ENCODE measurements around the gene SFXN2. TPM values are rescaled to one million over a fixed set of nuclear protein-coding genes. Genes with fewer than 3 reads are reported as not detected.

The SFXN2 gene
- total and polyA plus RNA-seq, 2 experiments from 2014 or later: 5.7 to 6.2 TPM

DNA sequence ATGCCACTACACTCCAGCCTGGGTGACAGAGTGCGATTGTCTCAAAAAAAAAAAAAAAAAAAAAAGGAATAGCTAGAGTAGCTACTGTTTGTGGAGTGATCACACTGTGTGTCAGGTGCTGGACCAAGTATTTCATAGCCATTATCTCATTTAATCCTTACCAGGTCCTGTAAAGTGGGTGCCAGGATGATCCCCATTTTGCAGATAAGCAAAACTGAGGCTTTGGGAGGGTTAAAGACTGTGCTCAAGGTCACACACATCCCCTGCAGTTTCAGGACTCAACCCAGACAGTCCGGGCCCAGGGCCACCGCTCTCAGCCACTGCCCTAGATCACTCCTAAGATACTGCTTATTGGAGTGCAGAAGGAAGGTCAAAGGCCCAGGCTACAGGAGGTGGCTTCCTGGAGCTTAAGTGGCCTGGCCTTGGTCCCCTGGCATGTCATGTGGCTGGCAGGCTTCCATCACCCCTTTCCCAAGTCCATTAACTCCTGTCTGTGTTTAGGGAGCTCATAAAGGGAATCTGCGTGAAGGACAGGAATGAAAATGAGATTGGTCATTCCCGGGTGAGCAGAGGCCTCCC lies 16.9 kb downstream of the SFXN2 start (continued):
- TF ChIP-seq, protein P1, sequence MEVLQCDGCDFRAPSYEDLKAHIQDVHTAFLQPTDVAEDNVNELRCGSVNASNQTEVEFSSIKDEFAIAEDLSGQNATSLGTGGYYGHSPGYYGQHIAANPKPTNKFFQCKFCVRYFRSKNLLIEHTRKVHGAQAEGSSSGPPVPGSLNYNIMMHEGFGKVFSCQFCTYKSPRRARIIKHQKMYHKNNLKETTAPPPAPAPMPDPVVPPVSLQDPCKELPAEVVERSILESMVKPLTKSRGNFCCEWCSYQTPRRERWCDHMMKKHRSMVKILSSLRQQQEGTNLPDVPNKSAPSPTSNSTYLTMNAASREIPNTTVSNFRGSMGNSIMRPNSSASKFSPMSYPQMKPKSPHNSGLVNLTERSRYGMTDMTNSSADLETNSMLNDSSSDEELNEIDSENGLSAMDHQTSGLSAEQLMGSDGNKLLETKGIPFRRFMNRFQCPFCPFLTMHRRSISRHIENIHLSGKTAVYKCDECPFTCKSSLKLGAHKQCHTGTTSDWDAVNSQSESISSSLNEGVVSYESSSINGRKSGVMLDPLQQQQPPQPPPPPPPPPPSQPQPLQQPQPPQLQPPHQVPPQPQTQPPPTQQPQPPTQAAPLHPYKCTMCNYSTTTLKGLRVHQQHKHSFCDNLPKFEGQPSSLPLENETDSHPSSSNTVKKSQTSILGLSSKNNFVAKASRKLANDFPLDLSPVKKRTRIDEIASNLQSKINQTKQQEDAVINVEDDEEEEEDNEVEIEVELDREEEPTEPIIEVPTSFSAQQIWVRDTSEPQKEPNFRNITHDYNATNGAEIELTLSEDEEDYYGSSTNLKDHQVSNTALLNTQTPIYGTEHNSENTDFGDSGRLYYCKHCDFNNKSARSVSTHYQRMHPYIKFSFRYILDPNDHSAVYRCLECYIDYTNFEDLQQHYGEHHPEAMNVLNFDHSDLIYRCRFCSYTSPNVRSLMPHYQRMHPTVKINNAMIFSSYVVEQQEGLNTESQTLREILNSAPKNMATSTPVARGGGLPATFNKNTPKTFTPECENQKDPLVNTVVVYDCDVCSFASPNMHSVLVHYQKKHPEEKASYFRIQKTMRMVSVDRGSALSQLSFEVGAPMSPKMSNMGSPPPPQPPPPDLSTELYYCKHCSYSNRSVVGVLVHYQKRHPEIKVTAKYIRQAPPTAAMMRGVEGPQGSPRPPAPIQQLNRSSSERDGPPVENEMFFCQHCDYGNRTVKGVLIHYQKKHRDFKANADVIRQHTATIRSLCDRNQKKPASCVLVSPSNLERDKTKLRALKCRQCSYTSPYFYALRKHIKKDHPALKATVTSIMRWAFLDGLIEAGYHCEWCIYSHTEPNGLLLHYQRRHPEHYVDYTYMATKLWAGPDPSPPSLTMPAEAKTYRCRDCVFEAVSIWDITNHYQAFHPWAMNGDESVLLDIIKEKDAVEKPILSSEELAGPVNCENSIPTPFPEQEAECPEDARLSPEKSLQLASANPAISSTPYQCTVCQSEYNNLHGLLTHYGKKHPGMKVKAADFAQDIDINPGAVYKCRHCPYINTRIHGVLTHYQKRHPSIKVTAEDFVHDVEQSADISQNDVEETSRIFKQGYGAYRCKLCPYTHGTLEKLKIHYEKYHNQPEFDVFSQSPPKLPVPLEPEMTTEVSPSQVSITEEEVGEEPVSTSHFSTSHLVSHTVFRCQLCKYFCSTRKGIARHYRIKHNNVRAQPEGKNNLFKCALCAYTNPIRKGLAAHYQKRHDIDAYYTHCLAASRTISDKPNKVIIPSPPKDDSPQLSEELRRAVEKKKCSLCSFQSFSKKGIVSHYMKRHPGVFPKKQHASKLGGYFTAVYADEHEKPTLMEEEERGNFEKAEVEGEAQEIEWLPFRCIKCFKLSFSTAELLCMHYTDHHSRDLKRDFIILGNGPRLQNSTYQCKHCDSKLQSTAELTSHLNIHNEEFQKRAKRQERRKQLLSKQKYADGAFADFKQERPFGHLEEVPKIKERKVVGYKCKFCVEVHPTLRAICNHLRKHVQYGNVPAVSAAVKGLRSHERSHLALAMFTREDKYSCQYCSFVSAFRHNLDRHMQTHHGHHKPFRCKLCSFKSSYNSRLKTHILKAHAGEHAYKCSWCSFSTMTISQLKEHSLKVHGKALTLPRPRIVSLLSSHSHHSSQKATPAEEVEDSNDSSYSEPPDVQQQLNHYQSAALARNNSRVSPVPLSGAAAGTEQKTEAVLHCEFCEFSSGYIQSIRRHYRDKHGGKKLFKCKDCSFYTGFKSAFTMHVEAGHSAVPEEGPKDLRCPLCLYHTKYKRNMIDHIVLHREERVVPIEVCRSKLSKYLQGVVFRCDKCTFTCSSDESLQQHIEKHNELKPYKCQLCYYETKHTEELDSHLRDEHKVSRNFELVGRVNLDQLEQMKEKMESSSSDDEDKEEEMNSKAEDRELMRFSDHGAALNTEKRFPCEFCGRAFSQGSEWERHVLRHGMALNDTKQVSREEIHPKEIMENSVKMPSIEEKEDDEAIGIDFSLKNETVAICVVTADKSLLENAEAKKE (CRISPR knock-in tag; IDR thresholded peaks at IDR 0.05): no peak
- TF ChIP-seq ZNF114 (CRISPR knock-in tag; IDR thresholded peaks at IDR 0.05) (no peak), EZH2phosphoT487 (IDR thresholded peaks at IDR 0.05; ENCODE audit: unreplicated experiment) (no peak), EZH2 (IDR thresholded peaks at IDR 0.05; ENCODE audit: low read depth, unreplicated experiment) (no peak), STAT1 (IDR thresholded peaks at IDR 0.05; ENCODE audit: unreplicated experiment) (no peak), ZNF331 (CRISPR knock-in tag; IDR thresholded peaks at IDR 0.05; ENCODE audit: low read depth) (no peak), JUNB (IDR thresholded peaks at IDR 0.05; ENCODE audit: unreplicated experiment) (no peak), CREB1 (CRISPR knock-in tag; IDR thresholded peaks at IDR 0.05; ENCODE audit: low read depth) (no peak), POLR2AphosphoS5 (IDR thresholded peaks at IDR 0.05; ENCODE audit: low read depth) (no peak), NANOG (IDR thresholded peaks at IDR 0.05; ENCODE audit: borderline replicate concordance) (no peak)
- TF ChIP-seq, protein P2, sequence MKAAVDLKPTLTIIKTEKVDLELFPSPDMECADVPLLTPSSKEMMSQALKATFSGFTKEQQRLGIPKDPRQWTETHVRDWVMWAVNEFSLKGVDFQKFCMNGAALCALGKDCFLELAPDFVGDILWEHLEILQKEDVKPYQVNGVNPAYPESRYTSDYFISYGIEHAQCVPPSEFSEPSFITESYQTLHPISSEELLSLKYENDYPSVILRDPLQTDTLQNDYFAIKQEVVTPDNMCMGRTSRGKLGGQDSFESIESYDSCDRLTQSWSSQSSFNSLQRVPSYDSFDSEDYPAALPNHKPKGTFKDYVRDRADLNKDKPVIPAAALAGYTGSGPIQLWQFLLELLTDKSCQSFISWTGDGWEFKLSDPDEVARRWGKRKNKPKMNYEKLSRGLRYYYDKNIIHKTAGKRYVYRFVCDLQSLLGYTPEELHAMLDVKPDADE (IDR thresholded peaks at IDR 0.05): no peak
- TF ChIP-seq, protein P3, sequence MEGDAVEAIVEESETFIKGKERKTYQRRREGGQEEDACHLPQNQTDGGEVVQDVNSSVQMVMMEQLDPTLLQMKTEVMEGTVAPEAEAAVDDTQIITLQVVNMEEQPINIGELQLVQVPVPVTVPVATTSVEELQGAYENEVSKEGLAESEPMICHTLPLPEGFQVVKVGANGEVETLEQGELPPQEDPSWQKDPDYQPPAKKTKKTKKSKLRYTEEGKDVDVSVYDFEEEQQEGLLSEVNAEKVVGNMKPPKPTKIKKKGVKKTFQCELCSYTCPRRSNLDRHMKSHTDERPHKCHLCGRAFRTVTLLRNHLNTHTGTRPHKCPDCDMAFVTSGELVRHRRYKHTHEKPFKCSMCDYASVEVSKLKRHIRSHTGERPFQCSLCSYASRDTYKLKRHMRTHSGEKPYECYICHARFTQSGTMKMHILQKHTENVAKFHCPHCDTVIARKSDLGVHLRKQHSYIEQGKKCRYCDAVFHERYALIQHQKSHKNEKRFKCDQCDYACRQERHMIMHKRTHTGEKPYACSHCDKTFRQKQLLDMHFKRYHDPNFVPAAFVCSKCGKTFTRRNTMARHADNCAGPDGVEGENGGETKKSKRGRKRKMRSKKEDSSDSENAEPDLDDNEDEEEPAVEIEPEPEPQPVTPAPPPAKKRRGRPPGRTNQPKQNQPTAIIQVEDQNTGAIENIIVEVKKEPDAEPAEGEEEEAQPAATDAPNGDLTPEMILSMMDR (conservative IDR thresholded peaks at IDR 0.05; ENCODE audit: low read depth in 2 of 2): no peak

All from GM23338 (cell line).